NOMO-1 treated with dmso at 0.1 percent for 144 hours (cell line): ENCODE data around the gene FANCI.

Source experiments
- DNase-seq: peaks from one replicate; lab custom pipeline; 2025; ENCODE audit not compliant: unreplicated experiment; lab: John Stamatoyannopoulos, UW

The FANCI gene

DNA sequence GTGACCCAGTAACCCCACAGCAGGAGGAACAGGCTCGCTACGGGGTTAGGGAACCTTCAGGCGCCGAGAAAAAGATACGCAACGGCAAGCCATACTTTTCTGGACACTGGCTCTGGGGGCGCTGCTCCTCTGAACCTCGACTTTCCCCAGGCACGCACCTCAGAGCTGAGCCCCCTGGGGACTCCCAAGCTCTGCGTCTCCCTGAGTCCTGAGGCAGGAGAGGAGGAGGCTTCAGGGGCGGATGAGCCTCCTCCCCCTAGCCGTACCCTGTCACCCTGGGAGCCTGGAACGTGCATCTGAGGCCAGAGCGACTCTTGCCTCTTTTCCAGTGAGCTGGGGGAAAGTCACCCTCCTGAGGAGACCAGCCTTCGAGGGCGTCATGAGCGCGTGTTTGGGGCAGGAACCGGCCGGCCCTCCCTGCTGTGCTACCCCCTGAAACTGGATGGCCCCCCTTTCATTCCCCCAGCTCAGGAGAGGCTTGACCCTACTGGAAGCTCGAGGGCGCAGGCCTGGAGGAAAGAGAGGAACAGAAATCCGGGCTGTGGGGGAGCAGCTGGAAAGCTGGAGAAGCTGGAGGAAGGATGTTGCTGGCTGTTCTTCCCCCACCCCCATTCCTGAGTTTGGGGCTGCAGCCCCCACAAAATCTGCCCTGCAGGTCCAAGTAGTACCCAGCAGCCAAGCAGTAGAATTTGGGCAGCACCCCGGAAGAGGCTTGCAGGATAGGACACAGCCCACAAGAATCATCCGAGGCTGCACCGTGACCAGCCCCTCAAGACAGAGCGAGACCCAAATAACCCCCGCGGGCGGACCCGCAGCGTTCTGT lies 115.9 kb downstream of the FANCI start:
- DNase-seq, result no peak

GRCh38 chr15:89360294-89360971 lies 116.7 kb downstream of the FANCI start:
- DNase-seq, result no peak

DNA sequence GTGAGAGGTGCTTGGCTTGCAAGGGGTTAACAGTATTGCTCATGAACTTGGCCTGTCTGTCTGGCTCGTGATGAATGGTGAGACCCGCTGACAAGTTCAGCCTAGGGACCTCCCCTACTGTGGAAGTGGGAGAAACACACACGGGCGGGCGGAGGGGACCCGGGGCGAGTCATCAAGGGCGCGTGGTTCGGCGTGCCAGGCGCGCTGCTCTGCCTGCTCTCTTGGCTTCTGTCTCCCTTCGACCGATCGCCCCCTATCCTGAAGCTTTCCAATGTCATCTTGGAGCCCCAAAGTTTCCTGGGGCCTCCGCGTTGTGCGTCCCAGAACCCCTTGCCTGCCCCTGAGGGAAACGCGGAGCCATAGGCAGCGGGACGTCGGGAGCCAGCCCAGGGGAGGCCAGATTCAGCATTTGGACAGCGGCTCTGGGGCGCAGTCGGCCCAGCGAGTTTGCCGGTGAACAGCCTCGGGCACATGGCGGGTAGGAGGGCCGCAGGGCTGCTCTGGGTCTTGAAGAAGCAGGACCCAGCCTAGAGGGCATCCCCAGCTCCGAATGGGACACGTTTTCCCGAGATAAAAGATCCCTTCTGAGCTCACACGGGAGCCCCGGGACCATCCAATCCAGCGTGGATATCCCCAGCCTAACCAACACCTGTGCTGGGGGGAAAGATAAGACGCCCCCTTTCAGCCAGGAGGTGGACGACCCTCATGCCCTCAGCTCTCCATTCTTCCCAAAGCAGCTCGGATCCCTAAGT lies 117.8 kb downstream of the FANCI start:
- DNase-seq, result peak; percentile 61

DNA sequence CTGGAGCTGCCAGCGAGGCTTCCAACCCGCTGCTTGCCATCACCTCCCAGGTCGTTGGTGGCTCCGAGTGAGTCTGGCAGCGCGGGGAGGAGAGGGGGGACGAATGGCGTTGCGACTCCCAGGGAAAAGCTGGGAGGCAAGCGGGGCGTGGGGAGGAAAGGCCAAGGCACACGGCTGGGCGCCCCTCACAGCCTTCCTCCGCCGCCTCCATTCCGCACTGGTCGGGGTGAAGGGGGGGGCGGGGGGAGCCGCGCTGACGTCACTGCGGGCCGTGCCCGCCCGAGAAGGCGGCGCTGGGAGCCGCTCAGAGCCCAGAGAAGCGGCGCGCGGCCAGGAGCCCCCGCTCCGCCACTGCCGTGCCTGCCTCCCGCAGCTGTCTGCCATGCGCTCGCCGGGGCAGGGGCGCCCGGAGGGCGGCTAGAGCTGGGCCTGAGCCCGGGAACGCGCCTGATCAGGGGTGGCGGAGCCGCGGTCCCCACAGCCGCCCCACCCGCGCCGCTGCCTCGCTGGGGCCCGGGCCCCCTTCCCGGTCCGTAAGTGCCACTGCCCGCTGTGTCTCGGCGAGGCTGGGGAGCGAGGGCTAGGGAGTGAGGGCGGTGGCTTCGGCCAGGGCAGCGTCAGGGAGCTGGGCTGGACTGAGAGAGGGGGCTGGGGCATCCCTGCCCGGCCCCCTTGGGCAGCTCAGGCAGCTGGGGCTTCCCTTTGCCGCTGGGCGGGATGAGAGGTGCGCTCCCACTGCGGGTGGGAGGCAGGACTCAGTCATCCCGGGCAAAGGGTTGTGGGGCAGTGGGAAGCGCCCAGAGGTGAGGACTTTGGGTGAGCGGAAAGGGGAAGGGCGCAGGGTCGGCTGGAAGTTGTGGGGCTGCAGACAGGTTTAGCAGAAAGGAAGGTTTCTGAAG lies 118.7 kb downstream of the FANCI start:
- peak; percentile 48 for DNase-seq

DNA sequence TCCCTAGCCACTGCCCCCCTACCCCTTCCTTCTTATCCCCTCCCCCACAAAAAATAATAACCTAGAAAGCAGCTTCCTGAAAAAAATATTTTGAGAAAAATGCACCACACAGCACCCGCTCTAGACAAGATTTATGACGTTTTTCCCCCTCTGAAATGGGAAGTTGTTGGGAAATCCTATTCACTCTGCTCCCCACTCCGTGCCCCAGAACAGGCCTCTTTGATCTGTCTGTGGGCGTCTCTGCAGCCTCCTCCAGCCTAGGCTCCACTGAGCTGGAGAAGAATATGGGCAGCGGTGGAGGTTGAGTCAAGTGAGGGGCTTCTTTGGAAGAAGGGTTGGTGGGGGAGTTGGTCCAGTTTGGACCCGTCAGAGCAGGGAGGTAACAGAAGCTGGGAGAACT lies 119.4 kb downstream of the FANCI start:
- DNase-seq, result peak; percentile 45

GRCh38 chr15:89363770-89364169 lies 120.0 kb downstream of the FANCI start:
- DNase-seq, result no peak

DNA sequence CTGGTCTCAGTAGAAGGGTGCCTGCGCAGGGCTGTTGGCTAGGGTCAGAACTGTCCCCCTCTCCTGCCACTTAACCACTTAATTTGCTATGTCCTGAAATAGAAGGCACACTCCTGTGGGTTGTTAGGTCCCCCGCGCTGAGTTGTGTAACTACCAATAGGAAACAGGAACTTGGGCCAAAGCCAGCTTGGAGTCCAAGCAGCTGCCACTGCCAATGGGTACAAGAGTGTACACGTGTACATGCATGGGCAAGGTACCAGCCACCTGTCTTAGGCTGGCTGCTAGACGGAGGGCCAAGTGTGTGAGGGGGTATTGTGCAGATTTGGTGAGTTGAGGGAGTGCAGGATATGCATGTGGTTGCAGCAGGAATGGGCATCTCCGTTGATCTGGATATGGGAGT lies 120.6 kb downstream of the FANCI start:
- DNase-seq, result peak; percentile 82

DNA sequence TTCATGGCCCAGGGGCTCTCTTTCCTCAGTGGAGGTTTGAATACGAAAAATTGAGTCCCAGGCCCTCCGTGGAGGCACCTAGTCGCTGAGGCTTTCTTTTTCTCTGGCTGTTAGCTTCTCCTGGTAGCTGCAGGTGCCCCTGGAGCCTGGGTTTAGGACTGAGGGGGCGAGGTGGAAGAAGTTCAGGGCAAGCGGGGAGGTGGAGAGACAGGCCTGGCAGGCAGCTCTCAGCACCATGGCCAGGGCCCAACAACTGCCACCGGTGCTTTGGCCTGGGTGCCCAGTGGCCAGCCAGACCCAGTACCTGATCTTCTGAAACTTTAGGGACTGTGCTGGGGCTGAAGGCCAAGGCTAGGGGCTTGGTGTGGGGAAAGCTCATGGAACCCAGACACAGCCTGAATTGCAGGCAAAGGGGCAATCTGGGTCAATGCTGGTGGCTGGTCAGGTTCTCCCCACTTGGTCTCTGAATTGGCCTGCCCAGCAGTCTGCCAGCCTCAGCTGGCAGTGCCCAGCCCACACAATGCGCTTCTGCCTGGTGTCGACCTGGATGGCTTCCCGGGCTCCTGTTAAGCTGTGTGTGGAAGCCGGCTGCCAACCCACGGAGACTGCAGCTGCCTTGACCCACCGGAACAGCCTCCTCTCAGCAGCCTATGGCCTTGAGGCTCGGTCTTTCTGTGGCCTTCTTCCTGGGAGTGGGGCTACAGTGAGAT lies 121.1 kb downstream of the FANCI start:
- DNase-seq, result no peak

DNA sequence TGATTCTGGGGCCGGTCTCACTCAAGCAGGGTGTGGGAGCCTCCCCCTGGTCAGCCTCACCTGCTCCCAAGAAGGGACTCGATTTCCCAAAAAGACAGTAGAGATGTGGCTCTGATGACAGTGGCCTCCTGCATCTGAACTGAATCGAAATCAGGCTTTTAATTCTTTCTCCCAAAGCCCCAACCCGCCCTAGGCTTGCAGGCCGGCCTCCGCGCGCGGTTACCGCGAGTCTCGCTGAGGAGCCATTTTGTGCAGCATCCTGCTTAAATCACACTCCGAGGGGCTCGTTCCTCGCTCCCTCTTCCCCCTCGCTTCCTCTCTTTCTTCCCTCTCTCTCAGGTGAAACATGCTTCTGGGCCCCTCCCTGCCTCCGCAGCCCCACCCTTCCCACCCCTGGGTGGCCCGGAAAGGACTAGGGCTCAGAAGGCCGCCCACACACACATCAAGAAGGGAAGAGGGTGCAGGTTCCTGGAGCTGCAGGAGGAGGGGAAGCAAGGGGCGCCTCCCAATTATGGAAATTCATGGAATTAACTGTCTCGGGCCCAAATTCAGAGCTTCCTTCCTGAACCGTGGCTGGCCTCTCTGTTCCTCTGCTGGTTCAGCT lies 121.8 kb downstream of the FANCI start:
- no peak for DNase-seq
